ENCODE results near the gene GPR78.

GPR78 gene

DNA sequence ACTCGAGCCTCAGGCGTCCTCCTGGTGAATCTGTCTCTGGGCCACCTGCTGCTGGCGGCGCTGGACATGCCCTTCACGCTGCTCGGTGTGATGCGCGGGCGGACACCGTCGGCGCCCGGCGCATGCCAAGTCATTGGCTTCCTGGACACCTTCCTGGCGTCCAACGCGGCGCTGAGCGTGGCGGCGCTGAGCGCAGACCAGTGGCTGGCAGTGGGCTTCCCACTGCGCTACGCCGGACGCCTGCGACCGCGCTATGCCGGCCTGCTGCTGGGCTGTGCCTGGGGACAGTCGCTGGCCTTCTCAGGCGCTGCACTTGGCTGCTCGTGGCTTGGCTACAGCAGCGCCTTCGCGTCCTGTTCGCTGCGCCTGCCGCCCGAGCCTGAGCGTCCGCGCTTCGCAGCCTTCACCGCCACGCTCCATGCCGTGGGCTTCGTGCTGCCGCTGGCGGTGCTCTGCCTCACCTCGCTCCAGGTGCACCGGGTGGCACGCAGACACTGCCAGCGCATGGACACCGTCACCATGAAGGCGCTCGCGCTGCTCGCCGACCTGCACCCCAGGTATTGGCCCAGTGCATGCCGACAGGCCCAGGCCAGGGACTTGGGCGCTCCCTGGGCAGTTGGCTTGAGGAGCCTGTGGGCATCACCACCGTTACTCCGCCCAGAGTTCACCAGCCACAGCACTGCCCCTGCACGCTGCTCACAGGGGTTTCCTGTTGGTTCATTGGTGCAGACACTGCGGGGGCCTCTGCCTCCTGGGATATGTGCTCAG is 1.1 kb downstream of the GPR78 start:
- TF ChIP-seq POLR2AphosphoS5 (IDR thresholded peaks at IDR 0.05; ENCODE audit: low read depth, low read length) (no peak), FOXP2 (optimal IDR thresholded peaks at IDR 0.05; ENCODE audit: borderline replicate concordance, extremely low read depth, extremely low read length, insufficient read depth) (no peak), SIN3A (IDR thresholded peaks at IDR 0.05; ENCODE audit: borderline replicate concordance, insufficient read depth, low read length) (no peak), TAF1 (IDR thresholded peaks at IDR 0.05; ENCODE audit: borderline replicate concordance, insufficient read depth, low read length) (no peak)
- TF ChIP-seq, protein P1, sequence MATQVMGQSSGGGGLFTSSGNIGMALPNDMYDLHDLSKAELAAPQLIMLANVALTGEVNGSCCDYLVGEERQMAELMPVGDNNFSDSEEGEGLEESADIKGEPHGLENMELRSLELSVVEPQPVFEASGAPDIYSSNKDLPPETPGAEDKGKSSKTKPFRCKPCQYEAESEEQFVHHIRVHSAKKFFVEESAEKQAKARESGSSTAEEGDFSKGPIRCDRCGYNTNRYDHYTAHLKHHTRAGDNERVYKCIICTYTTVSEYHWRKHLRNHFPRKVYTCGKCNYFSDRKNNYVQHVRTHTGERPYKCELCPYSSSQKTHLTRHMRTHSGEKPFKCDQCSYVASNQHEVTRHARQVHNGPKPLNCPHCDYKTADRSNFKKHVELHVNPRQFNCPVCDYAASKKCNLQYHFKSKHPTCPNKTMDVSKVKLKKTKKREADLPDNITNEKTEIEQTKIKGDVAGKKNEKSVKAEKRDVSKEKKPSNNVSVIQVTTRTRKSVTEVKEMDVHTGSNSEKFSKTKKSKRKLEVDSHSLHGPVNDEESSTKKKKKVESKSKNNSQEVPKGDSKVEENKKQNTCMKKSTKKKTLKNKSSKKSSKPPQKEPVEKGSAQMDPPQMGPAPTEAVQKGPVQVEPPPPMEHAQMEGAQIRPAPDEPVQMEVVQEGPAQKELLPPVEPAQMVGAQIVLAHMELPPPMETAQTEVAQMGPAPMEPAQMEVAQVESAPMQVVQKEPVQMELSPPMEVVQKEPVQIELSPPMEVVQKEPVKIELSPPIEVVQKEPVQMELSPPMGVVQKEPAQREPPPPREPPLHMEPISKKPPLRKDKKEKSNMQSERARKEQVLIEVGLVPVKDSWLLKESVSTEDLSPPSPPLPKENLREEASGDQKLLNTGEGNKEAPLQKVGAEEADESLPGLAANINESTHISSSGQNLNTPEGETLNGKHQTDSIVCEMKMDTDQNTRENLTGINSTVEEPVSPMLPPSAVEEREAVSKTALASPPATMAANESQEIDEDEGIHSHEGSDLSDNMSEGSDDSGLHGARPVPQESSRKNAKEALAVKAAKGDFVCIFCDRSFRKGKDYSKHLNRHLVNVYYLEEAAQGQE (IDR thresholded peaks at IDR 0.05; ENCODE audit: insufficient read depth in 1 of 2, low read depth in 2 of 2, low read length in 2 of 2) = no peak

DNA sequence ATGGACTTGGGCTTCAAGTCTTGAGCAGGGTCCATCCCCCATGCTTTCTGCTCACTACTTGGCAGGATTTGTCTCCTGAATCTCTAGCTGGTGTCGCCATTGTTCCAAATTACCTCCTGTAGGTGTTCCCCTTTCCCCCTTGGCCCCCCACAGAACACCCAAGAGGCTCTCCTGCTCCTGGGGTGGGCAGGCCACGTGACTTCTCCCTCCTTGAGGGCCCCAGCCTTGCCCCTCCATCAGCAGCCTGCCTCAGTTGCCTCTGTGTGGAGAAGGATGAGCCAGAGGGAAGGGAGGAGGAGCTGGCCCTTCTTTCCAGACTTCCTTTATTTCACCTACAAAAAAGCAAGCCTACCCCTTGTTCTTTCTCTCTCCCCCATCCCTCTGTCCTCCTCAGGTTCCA is 1.8 kb downstream of the GPR78 start:
- no peak for TF ChIP-seq FOXP2 (optimal IDR thresholded peaks at IDR 0.05; ENCODE audit: borderline replicate concordance, extremely low read depth, extremely low read length, insufficient read depth)
- TF ChIP-seq, protein P1 (IDR thresholded peaks at IDR 0.05; ENCODE audit: insufficient read depth in 1 of 2, low read depth in 2 of 2, low read length in 2 of 2) = no peak
- TF ChIP-seq TAF1 (IDR thresholded peaks at IDR 0.05; ENCODE audit: borderline replicate concordance, insufficient read depth, low read length) = no peak

DNA sequence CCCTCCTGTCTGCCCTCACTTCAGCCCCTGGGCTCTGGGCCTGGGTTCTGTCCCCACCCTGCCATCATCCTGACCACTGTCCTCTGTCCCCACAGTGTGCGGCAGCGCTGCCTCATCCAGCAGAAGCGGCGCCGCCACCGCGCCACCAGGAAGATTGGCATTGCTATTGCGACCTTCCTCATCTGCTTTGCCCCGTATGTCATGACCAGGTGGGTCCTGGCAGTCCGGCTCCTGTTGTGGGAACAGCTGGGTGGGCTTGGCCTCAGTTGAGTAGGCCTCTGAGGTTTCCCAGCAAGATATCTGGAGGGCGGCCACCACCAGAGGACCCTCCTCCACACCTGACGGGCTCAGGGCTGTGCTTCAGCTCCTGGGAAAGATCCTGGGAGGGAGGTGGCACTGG is 2.2 kb downstream of the GPR78 start:
- TF ChIP-seq FOXP2 (optimal IDR thresholded peaks at IDR 0.05; ENCODE audit: borderline replicate concordance, extremely low read depth, extremely low read length, insufficient read depth) = no peak
- TF ChIP-seq, protein P1 (IDR thresholded peaks at IDR 0.05; ENCODE audit: insufficient read depth in 1 of 2, low read depth in 2 of 2, low read length in 2 of 2) = no peak
- TF ChIP-seq POLR2AphosphoS5 (IDR thresholded peaks at IDR 0.05; ENCODE audit: low read depth, low read length) = no peak
- TF ChIP-seq SIN3A (IDR thresholded peaks at IDR 0.05; ENCODE audit: borderline replicate concordance, insufficient read depth, low read length) = no peak
- no peak for TF ChIP-seq TAF1 (IDR thresholded peaks at IDR 0.05; ENCODE audit: borderline replicate concordance, insufficient read depth, low read length)

DNA sequence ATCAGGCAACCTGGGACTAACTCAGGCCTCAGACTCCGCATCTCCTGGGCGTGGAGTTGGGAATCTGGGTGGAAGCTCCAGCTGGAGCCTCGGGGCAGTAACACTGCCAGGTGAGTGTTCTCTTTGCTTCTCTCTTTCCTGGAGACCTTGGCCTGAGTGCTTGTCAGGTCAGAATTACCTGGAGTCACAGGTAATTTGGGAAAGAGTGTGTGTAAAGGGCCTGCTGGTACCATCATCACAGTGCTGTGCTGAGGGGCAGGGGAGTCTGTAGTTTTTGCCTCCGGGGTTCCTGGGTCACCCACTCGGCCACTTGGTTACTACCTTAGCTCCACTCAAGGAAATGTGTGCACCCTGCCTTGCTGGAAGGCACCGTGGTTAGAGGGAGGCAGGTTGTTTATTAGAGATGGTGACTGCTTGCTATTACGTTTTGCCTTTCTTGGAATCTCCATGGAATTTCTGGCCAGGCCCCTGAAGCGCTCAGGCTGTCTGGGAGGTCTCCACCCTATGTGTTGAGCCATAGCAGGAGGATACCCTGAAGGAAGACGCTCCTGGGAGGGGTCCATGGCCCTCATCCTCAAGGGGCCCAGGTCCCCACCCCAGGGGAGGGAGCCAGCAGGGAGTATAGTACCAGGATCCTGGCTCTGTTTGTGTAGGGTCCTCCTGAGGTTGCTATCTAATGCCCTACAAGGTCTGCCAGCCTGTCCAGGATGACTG is 2.9 kb downstream of the GPR78 start:
- TF ChIP-seq, protein P1 (IDR thresholded peaks at IDR 0.05; ENCODE audit: insufficient read depth in 1 of 2, low read depth in 2 of 2, low read length in 2 of 2) = no peak
- TF ChIP-seq SIN3A (IDR thresholded peaks at IDR 0.05; ENCODE audit: borderline replicate concordance, insufficient read depth, low read length) (no peak), FOXP2 (optimal IDR thresholded peaks at IDR 0.05; ENCODE audit: borderline replicate concordance, extremely low read depth, extremely low read length, insufficient read depth) (no peak), TAF1 (IDR thresholded peaks at IDR 0.05; ENCODE audit: borderline replicate concordance, insufficient read depth, low read length) (no peak), POLR2AphosphoS5 (IDR thresholded peaks at IDR 0.05; ENCODE audit: low read depth, low read length) (no peak)

Measured in PFSK-1 (cell line).